Neural progenitor cell (in vitro differentiated cells): ENCODE measurements around the gene GRAPL. TPM values are rescaled to one million over a fixed set of nuclear protein-coding genes. Genes with fewer than 3 reads are reported as not detected.
"Not testable (repeated sequence)": the region's sequence is repeated elsewhere in the genome, so short reads cannot be mapped to it uniquely, and the experiment has no call there.

ENCODE experiments used
- DNase-seq: peaks from one replicate; pipeline ENCODE4 v3.0.0-alpha.2; 2016; ENCODE audit warnings: low spot score
- H2AFZ ChIP-seq: fragments of 200-600 bp; sonication (generic); replicated peaks from 2 replicates; pipeline ENCODE4 v1.6.1; 2016; ENCODE audit warnings: antibody characterized with exemption
- H3F3A ChIP-seq: fragments of 200-600 bp; sonication (generic); 2 replicates; pipeline ENCODE4 v1.6.1; 2016; ENCODE audit warnings: antibody characterized with exemption, low read depth
- H3K27ac ChIP-seq: fragments of 200-600 bp; sonication (generic); 2 replicates; pipeline ENCODE4 v1.5.1; 2016; ENCODE audit warnings: mild to moderate bottlenecking
- H3K27me3 ChIP-seq: fragments of 200-600 bp; sonication (generic); 2 replicates; pipeline ENCODE4 v1.6.1; 2016; ENCODE audit warnings: mild to moderate bottlenecking, moderate library complexity
- H3K36me3 ChIP-seq: fragments of 200-600 bp; sonication (generic); 2 replicates; pipeline ENCODE4 v1.5.1; 2016
- H3K4me1 ChIP-seq: fragments of 200-600 bp; sonication (generic); 2 replicates; pipeline ENCODE4 v1.6.1; 2016; ENCODE audit warnings: mixed run types
- H3K4me2 ChIP-seq: fragments of 200-600 bp; sonication (generic); 2 replicates; pipeline ENCODE4 v1.6.1; 2016
- H3K4me3 ChIP-seq: fragments of 200-600 bp; sonication (generic); 2 replicates; pipeline ENCODE4 v1.5.1; 2016
- H3K79me2 ChIP-seq: fragments of 200-600 bp; sonication (generic); 2 replicates; pipeline ENCODE4 v1.6.1; 2016; ENCODE audit warnings: low read depth
- H3K9ac ChIP-seq: fragments of 200-600 bp; sonication (generic); 2 replicates; pipeline ENCODE4 v1.6.1; 2016
- H3K9me3 ChIP-seq: fragments of 200-600 bp; sonication (generic); 2 replicates; pipeline ENCODE4 v1.5.1; 2016; ENCODE audit warnings: low read depth
- H4K20me1 ChIP-seq: fragments of 200-600 bp; sonication (generic); 2 replicates; pipeline ENCODE4 v1.6.1; 2016; ENCODE audit warnings: low read depth
- H3K27ac Mint-ChIP-seq: 3 replicates; pipeline ENCODE4 v1.8.0; 2021; ENCODE audit warnings: mixed read lengths
- H3K27me3 Mint-ChIP-seq: 2 replicates; pipeline ENCODE4 v1.8.0; 2022; ENCODE audit warnings: low read depth, mild to moderate bottlenecking, inconsistent platforms, moderate library complexity, mixed read lengths; ENCODE audit not compliant: insufficient read depth
- H3K36me3 Mint-ChIP-seq: 3 replicates; pipeline ENCODE4 v1.8.0; 2021; ENCODE audit warnings: mixed read lengths
- H3K4me1 Mint-ChIP-seq: 3 replicates; pipeline ENCODE4 v1.8.0; 2021; ENCODE audit warnings: mixed read lengths
- H3K4me3 Mint-ChIP-seq: 3 replicates; pipeline ENCODE4 v1.8.0; 2021; ENCODE audit warnings: mild to moderate bottlenecking, moderate library complexity, mixed read lengths
- H3K9me3 Mint-ChIP-seq: 3 replicates; pipeline ENCODE4 v1.8.0; 2020; ENCODE audit warnings: mixed read lengths
- total RNA-seq: library from RNA; depleted of rRNA; stranded (reverse); fragments of >200 nt; gene quantifications from 2 replicates; pipeline ENCODE4 v1.2.3, GENCODE V29; 2015; ENCODE audit warnings: low replicate concordance

The GRAPL gene
- total RNA-seq, 1 donor from 2014 or later, result not detected

GRCh38 chr17:19158938-19159337 is 31.5 kb downstream of the GRAPL start:
- H3K9ac ChIP-seq, H3K4me3 ChIP-seq, H3K36me3 Mint-ChIP-seq, H4K20me1 ChIP-seq, H3K4me2 ChIP-seq, DNase-seq, H3F3A ChIP-seq, H3K36me3 ChIP-seq, H3K27me3 ChIP-seq, H3K27me3 Mint-ChIP-seq, H3K9me3 Mint-ChIP-seq, H3K79me2 ChIP-seq, H3K4me1 ChIP-seq, H3K4me3 Mint-ChIP-seq, H3K27ac ChIP-seq, H3K4me1 Mint-ChIP-seq, H3K9me3 ChIP-seq, H2AFZ ChIP-seq, H3K27ac Mint-ChIP-seq: not testable (repeated sequence)

DNA sequence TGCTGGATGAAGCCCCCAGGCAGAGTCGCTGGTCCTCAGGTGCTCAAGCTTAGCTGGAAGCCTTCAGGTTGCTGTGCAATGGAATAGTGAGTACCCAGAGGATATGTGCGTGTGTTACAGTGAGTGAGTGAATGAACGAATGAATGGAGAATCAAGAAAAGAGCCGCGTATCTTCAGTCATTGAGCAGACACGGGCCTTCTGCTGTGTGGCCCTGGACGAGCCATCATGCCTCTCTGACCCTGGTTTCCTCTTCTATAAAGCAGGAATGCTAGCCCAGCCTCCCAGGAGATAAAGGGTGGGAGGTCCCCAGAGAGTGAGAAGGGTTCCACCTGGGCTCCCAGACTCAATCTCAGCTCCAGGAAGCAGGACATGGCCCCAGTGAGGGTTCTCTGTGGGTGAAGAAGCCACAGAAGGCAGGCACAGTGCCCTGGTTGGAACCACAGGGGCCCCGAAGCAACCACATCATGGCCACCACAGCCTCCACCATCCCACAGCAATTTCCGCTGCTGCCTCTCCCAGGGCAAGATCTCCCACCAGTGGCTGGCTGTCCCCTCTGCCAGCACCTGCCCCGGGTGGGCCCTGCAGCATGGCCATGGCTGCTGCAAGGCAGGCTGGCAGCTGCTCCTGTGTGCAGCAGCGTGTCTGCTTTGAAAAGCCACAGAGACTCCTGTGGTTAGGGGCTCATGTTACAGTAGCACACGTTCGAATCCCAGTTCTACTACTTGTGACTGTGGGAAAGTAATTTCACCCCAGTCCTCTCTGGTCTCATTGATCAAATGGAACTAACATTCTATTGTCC is 34.1 kb downstream of the GRAPL start:
- H3K27ac ChIP-seq, H3K79me2 ChIP-seq, H3K27me3 Mint-ChIP-seq, H3K4me3 Mint-ChIP-seq, H3K27me3 ChIP-seq, H3K4me3 ChIP-seq, H3F3A ChIP-seq, H3K27ac Mint-ChIP-seq, H3K9me3 Mint-ChIP-seq, H3K9me3 ChIP-seq, H3K4me2 ChIP-seq, H3K4me1 ChIP-seq, H3K36me3 ChIP-seq, H3K36me3 Mint-ChIP-seq, H2AFZ ChIP-seq, DNase-seq, H3K9ac ChIP-seq, H3K4me1 Mint-ChIP-seq, H4K20me1 ChIP-seq: not testable (repeated sequence)

- not testable (repeated sequence) for H2AFZ ChIP-seq, H3K36me3 Mint-ChIP-seq, H3K27me3 ChIP-seq, H3K4me3 ChIP-seq, H3K4me3 Mint-ChIP-seq, H4K20me1 ChIP-seq, DNase-seq, H3F3A ChIP-seq, H3K27me3 Mint-ChIP-seq, H3K9me3 Mint-ChIP-seq, H3K4me1 Mint-ChIP-seq, H3K4me1 ChIP-seq, H3K36me3 ChIP-seq, H3K9ac ChIP-seq, H3K27ac ChIP-seq, H3K27ac Mint-ChIP-seq, H3K9me3 ChIP-seq, H3K79me2 ChIP-seq, H3K4me2 ChIP-seq
These were observed 35.2 kb downstream of the GRAPL start for GRCh38 chr17:19162384-19163216.

DNA sequence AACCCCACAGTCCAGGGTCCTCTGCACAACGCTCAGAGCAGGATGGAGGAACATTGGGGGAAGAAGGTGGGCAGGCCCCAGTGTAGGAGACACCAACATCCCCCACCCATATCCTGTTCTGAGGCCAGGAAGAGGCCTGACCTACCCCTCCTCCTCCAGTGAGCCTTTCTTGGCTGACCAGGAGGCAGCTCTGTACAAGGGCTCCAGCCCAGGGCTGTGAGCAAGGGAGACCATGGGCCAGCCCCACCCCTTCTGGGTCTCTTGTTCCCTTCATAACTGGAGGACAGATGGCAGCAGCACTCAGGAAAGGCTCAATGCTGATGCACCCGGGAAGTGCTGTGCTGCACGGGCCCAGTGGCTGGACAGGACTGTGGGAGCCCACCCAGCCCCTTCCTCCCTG is 47.0 kb downstream of the GRAPL start:
- not testable (repeated sequence) for H2AFZ ChIP-seq, H3K9me3 ChIP-seq, H3K4me1 ChIP-seq, H3K36me3 Mint-ChIP-seq, H4K20me1 ChIP-seq, H3K4me2 ChIP-seq, DNase-seq, H3F3A ChIP-seq, H3K27ac ChIP-seq, H3K36me3 ChIP-seq, H3K9ac ChIP-seq, H3K4me1 Mint-ChIP-seq, H3K4me3 Mint-ChIP-seq, H3K27me3 ChIP-seq, H3K27ac Mint-ChIP-seq, H3K9me3 Mint-ChIP-seq, H3K27me3 Mint-ChIP-seq, H3K79me2 ChIP-seq, H3K4me3 ChIP-seq

DNA sequence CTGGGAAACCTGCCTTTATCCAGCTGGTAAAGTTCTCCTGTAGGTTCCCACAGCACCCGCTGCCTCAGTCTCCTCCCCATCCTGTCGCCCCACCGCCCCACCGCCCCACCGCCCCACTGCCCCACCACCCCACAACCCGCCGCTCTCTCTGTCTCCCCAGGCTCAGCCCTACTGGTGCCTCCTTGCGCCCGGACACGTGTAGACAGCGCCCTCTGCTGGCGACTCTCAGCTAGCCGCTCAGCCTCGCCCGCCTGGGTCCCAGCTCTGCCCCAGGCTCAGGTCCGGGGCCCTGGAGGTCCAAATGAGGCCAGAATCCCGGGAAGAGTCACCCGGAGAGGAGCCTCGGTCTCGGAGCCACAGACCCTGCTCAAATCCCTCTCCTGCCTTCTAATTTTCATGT is 48.0 kb downstream of the GRAPL start:
- not testable (repeated sequence) for DNase-seq, H3K36me3 Mint-ChIP-seq, H3F3A ChIP-seq, H3K9ac ChIP-seq, H3K36me3 ChIP-seq, H2AFZ ChIP-seq, H3K27me3 Mint-ChIP-seq, H3K4me1 Mint-ChIP-seq, H3K4me1 ChIP-seq, H3K4me3 ChIP-seq, H3K4me2 ChIP-seq, H3K9me3 ChIP-seq, H3K27ac ChIP-seq, H3K79me2 ChIP-seq, H3K27ac Mint-ChIP-seq, H3K9me3 Mint-ChIP-seq, H3K27me3 ChIP-seq, H3K4me3 Mint-ChIP-seq, H4K20me1 ChIP-seq

GRCh38 chr17:19181040-19181875 is 53.9 kb downstream of the GRAPL start:
- not testable (repeated sequence) for H3K9ac ChIP-seq, H3K36me3 Mint-ChIP-seq, H2AFZ ChIP-seq, H3K4me3 ChIP-seq, H3K9me3 Mint-ChIP-seq, DNase-seq, H3F3A ChIP-seq, H3K4me1 ChIP-seq, H3K79me2 ChIP-seq, H4K20me1 ChIP-seq, H3K4me1 Mint-ChIP-seq, H3K27me3 Mint-ChIP-seq, H3K4me2 ChIP-seq, H3K4me3 Mint-ChIP-seq, H3K9me3 ChIP-seq, H3K27me3 ChIP-seq, H3K27ac ChIP-seq, H3K27ac Mint-ChIP-seq, H3K36me3 ChIP-seq

DNA sequence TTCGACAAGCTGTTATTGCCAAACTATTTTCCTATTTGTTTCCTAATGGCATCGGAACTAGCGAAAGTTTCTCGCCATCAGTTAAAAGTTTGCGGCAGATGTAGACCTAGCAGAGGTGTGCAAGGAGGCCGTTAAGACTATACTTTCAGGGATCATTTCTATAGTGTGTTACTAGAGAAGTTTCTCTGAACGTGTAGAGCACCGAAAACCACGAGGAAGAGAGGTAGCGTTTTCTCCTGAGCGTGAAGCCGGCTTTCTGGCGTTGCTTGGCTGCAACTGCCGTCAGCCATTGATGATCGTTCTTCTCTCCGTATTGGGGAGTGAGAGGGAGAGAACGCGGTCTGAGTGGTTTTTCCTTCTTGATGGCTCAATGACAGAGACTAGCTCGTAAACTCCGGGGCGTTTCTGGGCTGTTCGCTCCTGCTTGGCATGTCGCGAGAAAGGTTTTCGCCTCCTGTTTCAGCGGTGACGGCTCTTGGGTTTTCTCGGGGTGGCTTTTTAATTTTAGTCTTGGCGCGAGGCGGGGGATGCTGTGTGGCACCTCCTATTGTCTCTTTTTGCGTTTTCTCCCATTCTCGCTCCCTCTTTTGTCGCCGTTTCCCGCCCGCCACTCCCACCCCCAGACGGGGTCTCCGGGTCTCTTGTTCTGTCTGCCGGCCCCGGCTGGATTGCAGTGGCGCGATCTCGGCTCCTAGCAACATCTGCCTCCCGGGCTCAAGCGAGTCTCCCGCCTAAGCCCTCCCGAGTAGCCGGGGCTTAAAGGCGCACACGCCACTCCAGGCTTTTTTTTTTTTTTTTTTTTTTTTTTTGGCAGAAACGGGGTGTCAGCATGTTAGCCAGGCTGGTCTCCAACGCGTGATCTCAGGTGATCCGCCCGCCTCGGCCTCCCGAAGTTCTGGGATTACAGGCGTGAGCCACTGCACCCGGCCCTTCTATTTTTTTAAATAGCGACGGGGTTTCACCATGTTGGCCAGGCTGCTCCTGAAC is 60.8 kb downstream of the GRAPL start:
- peak overlapping the region; percentile 85 for H3K27ac ChIP-seq
- not testable (repeated sequence) for H3K4me1 ChIP-seq

More for the DNA sequence above, 60.8 kb downstream of the GRAPL start:
- H3K36me3 Mint-ChIP-seq, H3F3A ChIP-seq, DNase-seq, H2AFZ ChIP-seq, H3K4me2 ChIP-seq, H3K27ac Mint-ChIP-seq, H3K9me3 ChIP-seq, H3K4me3 Mint-ChIP-seq, H3K27me3 Mint-ChIP-seq, H3K27me3 ChIP-seq, H3K4me3 ChIP-seq, H3K36me3 ChIP-seq, H3K9me3 Mint-ChIP-seq, H3K4me1 Mint-ChIP-seq, H3K9ac ChIP-seq, H4K20me1 ChIP-seq, H3K79me2 ChIP-seq: not testable (repeated sequence)
